Nucleus accumbens (tissue), 56 donors: Measurements from ENCODE around the gene ATF2.
"Not testable (repeated sequence)": the region's sequence is repeated elsewhere in the genome, so short reads cannot be mapped to it uniquely, and the experiment has no call there.

ENCODE experiments used
- DNase-seq, 56 donors: peaks; one replicate each; lab custom pipeline; 2025; lab: John Stamatoyannopoulos, UW

Gene ATF2

DNA sequence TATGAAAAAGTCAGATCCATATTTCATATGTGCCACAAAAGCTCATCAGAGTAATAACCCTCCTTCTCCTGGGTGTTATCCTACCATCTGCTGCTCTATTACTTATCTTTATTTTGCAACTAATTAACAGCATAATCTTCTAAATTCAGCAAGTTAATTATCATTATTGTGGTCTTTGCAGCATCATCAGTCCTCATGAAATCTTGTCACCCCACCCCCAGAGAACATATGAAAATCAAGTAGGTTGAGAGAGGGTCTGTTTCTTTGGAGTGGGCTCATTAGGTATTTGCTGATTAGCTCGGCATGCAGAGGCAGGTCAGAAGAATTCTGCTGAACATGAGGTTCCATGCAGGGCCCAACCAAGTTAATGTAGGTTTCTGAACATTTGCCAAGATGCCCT lies 64.8 kb downstream of the ATF2 start:
- no peak for DNase-seq

DNA sequence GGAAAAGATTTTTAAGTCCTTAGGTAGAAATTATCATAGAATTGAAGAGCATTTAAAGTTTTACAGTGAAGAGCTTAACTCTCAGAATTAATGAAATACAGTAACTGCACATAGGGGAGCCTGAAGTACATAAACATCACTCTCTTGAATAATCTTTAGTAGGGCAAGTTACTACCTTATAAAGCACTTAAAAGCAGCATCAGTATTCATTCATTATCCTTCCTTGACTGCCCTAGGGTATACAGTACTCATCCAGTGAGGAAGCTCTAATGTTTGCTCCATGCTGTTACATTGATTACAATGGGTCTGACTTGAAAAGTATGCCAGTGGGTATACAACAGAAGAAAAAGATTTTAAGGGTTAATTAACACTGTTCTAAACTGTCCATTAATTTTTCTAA lies 66.5 kb downstream of the ATF2 start:
- no peak for DNase-seq

DNA sequence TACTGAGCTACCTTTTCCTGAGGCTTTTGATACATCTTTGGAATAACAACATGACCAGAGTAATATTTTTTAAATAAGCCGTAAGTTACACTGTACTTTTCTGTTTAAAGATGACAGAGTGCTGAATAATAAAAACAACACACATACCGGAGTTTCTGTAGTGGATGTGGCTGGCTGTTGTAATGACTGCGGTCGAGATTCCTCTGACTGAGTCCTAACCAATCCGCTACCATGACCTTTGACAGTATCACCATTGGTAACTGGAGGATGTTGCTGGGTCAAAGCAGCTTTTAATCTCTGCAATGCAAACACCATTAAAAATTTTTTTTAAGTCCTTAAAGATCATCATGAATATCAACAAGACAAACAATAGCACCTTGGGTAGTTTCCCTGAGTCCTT lies 70.7 kb downstream of the ATF2 start:
- DNase-seq = no peak

DNA sequence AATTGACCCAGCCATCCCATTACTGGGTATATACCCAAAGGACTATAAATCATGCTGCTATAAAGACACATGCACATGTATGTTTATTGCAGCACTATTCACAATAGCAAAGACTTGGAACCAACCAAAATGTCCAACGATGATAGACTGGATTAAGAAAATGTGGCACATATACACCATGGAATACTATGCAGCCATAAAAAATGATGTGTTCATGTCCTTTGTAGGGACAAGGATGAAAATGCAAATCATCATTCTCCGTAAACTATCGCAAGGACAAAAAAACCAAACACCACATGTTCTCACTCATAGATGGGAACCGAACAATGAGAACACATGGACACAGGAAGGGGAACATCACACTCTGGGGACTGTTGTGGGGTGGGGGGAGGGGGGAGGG lies 83.9 kb downstream of the ATF2 start:
- not testable (repeated sequence) for DNase-seq

DNA sequence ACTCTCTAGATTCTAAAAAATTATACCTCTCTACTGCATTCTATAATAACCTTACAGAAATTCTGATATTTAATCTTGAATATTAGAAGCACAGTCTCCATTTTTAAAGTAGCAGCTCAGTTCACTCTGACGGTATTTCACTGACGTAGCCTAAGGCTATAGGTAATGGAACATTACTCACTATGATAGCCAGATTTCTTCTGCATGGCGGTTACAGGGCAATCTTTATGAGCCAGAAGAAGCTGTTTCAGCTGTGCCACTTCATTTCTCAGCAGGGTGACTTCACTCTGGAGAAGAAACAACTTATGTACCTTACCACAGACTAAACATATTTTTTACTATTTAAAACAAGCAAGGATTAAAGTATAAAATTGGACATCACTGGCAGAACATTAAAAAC lies 87.5 kb downstream of the ATF2 start:
- no peak for DNase-seq

DNA sequence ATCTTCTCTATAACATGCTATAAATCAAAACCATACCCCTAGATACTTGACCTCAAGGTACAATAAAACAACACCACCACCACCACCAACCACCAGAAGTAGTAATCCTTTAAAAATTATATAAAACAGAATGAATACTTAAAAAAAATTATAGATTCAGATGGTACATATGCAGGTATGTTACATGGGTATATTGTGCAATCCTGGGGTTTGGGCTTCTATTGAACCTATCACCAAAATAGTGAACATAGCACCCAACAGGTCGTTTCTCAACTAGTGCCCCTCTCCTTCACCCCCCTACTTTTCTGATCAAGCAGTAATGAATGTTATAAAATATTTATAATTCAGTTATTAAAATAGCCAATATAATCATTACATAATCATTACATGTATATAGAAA lies 91.7 kb downstream of the ATF2 start:
- no peak for DNase-seq

DNA sequence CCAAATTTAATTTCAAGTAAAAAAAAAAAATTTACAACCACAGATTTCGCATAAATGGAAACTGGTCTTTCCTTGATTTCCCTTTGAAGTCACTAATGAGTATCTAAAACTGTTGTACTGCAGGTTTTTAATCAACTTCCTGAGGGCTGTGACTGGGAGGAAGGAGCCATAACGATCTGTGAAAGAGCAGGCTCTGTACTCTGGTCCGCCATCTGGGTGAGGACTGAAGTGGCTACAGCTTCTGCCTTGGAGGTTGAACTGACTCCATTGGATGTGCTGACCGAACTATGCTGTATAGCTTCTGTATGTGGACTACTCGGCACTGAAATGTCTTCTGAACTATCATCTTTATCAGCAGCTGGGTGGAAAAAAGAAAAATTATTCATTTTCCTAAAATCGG lies 93.5 kb downstream of the ATF2 start:
- DNase-seq = no peak

DNA sequence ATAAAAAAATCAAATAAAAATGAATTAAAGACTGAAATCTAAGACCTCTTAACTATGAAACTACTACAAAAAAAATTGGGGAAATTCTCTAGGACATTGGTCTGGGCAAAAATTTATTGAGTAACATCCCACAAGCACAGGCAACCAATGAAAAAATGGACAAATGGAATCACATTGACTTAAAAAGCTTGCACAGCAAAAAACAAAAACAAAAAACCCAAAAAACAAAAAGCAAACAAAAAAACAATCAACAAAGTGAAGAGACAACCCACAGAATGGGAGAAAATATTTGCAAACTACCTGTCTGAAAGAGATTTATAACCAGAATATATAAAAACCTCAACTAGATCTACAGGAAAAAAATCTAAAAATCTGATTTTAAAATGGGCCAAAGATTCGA lies 99.5 kb downstream of the ATF2 start:
- no peak for DNase-seq

DNA sequence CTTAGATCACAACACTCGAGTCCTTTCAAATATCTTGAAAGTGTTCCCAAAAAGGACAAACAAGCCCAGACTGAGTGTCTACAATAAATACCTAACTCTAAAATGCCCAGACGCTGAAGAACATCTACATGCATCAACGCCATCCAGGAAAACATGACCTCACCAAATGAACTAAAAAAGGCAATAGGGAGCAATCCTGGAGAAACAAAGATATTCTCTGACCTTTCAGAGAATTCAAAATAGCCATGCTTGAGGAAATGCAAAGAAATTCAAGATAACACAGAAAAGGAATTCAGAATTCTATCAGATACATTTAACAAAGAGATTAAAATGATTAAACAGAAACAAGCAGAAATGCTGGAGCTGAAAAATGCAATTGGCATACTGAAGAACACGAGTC lies 101.6 kb downstream of the ATF2 start:
- DNase-seq = no peak

DNA sequence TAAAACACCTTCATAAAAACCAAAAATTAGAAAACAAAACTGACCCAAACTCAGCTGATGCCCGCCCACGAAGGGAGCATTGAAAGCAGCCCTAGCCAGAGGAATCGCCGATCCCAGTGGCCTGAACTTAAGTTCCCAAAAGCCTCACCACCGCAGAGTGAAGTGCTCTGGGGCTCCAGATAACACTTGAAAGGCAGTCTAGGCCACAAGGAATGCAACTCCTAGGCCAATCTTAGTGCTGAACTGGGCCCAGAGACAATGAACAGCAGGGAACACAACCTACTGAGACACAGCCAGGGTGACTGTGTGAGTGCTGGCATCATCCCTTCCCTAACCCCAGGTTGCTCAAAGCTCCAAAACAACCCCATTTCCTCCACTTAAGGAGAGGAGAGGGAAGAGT lies 103.2 kb downstream of the ATF2 start:
- DNase-seq = no peak

DNA sequence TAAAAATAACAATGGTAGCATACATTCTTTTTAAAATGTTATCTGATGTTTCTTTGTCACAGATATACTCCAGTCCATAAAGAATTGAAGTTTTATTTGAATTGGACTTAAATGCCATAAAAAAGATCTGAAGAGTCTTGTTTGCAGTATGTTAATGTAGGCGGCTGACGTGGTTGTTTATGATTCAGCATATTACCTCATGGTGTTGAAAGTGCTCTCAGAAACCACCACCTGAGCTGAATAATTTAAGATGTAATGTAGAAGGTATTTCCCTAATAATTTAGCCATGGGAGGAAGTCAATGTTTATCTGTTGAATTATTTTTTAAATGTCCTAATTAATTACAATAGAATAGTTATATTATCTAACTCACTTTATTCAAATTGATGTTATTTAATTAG lies 104.3 kb downstream of the ATF2 start:
- DNase-seq = no peak

DNA sequence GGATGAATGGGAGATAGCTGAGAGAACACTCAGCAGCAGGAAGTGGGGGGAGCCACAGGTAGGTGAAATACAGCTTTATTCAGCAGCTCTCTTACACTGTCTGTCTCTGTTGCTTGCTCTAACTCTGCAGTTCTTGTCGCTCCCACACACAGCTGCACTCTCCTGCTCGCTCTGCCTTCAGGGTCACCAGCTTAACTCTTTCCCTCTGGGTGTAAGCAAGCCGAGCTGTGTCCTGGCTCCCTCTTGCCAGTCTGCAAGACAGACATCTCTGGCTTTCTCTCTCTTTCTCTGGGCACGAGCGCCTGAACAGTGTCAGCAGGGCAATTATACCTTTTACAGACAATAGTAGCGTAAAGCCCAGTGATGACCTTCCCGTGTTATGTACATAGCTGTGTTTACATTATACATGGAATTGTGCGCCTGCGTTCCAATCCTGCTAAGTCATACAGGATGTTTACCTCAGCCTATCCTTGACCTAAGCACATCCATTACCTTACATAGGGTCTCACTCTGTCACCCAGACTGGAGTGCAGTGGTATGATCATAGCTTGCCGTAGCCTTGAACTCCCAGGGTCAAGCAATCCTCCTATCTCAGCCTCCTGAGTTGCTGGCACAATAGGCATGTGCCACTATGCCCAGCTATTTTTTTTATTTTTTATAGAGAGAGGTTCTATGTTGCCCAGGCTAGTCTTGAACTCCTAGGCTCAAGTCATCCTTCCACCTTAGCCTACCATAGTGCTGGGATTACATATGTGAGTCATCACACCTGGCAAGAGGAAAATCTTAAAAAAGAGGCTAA lies 105.0 kb downstream of the ATF2 start:
- peak in 1 of 56 donors; percentile 11 for DNase-seq

DNA sequence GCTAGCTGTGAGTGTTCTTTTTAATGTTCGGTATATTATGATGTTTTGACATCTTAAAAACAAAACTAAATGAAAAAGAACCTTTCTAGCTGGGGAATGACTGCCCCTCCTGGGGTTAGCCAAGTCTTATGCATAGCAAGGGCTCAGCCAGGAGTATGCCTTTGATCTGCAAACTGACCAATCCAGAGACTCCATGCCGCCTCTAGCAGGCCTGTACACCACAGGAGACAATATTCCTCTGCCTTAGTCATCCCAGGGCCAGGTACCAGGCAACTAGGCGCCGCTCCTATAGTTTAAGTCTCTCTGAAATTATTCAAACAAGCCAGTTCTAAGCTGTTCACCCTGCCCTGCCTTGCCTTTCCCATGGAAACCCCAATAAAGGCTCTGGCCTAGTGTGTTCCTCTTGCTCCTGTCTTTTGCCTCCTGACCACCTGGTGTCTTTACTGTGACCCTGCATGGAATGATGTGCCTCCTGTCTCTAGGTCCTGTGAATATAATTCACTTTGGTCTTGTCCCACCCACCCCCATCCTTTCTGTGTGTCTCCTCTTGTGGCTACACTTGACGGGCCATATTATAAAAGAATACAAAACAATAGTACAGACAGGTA lies 110.8 kb downstream of the ATF2 start:
- DNase-seq = no peak

DNA sequence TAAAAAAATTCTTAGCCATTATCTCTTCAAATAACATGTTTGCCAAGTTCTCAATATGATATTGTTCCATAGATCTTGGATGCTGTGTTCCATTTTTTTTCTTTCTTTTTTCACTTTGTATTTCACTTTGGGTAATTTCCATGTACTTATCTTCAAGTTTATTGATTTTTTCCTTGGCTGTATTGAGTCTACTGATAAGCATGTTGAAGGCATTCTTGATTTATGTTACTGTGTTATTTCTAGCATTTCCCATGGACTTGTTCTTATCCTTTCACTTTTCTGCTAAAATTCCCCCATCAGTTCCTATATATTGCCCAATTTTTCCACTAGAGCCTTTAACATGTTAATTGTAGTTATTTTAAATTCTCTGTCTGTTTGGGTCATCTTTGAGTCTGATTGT lies 112.0 kb downstream of the ATF2 start:
- DNase-seq = no peak

DNA sequence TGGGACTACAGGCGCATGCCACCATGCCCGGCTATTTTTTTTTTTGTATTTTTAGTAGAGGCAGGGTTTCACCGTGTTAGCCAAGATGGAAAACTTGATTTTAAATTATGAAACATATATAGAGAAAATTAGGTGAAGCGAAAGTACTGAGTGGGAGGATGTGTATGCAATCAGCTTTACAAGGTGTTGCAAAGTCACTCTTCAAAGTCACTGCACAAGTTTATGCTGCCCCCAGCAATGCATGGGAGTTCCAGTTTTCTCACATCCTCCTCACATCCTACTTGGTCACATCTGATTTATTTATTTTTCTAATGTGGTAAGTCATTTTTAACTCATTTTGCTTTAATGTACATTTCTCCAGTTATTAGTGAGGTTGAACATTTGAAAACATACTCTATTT lies 113.7 kb downstream of the ATF2 start:
- no peak for DNase-seq

DNA sequence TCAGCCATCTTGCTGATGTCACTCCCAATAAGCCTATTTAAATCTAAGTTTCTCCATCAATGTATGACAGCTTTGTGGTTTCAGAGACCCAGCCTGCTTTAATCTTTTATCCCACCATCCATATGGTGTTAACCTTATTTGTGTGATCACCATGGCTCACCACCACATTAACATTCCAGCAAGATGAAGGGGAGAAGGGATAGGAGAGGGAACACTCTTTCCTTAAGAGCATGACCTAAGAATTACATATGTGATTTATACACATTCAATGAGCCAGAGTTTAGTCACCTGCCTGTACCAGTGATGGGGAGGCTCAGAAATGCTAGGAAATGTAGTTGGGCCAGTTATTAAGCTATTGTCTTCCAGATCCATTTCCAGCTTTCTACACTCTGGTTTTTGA lies 118.3 kb downstream of the ATF2 start:
- DNase-seq = no peak

DNA sequence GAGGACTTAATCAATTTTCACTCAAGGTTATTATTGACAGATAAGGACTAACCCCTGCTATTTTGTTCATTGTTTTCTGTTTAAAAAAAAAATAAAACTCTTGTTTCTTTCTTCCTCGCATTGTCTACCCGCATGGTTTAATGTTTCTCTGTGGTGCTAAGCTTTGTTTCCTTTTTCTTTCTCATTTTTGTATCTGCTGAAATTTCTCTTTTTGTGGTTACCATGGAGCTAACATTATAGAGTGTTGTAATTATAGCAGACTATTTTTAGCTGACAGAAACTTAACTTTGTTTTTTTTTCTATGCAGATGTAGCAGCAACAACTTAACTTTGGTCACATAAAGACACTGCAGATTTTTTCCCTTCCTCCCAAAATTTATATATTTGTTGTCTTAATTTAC lies 119.7 kb downstream of the ATF2 start:
- DNase-seq = no peak

DNA sequence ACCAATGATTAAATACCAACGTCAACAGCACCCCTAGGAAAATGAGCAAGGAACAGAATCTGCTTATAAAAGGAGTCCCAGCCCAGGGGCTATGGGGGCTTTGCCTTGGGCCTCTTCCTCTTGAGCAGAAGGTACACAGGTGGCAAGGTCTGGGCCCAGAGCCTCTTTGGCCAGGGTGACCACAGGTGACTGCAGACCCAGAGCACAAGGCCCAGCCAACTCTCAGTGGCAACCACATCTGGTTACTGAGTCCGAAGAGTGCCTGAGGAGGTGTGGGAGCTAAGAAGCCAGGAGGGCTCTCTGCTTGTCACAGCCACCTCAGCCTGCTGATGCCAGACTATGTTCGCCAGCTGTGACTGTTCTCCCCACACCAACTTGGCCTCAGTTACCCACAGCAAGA lies 128.5 kb downstream of the ATF2 start:
- no peak for DNase-seq

DNA sequence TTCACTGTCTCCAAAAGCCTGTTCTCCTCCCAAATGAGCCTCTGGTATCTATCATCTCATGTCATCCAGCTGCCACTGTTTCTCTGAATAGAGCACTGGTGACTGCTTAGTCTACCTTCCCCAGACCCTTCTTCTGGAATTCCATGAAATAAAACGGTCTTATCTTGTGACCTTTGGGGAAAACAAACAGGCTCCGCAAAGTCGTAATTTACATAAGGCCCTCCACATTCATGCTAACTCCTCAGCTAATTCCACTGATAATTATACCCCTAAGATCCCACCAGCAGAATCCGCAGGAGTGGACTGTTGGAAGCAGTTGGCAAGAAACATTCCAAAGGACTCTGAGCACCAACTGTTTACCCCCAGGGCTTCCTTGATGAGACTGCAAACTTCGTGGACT lies 129.0 kb downstream of the ATF2 start:
- no peak for DNase-seq

DNA sequence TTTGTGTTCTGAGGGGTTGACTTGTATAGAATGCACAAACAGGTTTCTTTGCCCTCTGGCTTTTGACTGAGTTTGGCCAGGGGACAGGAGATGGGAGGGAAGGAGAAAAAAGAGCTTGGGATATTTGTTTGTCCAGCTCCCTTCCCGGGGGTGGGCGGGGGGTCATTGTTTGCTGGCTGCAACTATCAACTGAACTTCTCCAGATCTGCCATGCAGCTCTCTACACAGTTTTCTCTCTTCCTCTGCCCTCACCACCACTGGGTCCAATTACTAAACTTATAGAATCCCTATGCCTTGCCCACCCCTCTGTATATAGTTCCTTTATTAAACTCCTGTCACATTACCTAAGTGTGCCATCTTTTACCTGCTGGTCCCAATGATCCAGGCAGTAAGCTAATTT lies 130.1 kb downstream of the ATF2 start:
- DNase-seq = no peak

DNA sequence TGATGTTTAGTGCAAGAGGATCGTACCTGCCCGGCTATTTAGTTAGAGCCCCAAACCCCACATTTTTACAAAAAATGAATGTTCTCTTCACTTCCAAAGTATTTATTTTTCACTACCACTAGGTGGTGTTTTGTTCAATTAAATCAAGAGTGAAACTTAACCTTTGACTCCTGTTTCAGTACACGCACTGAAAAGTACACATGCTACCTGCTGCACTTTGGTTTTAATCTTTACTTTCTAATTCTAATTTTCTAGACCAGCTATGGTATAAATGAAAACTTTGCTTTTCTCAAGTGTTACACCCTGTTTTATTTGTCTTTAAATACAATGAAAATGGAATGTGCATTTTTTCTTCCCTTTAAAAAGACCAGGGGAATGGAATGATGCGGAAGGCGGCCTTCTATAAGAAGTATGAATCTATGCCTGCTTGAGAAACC lies 131.4 kb downstream of the ATF2 start:
- no peak for DNase-seq

DNA sequence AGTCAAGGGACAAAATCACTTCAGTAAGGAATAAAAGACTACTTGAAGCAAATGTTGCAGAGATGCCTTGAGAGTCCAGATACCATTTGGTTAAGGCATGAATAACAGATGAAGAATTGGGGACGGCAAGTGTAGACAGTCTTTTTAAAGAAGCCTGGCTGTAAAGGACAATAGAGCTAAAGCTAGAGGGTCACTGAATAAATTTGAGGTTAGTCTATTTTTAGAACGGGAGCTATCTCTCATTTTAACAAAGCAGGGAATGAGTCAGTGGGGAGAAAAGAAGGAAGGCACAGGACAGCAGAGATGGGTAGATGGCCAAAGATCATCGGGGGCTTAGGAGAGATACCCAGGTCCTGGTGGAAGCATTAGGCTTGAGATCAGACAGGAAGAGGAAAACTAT lies 132.2 kb downstream of the ATF2 start:
- DNase-seq = no peak

DNA sequence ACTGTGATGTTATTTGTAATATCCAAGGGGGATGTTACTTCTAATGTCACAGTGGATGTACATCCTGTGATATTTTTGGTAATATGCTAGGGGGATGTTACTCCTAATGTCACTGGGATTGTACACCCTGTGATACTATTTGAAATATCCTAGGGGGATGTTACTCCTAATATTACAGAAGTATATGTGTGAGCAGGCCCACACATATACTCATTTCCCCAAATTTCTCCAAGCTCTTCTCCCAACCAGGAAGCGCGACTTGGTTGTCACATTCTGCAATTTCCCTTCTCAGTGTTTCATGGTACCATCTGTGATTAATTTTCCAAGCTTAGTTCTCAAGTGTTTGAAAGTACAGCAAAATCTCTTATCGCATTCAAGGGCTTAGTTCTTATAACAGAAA lies 133.3 kb downstream of the ATF2 start:
- DNase-seq = no peak
